Endothelial cell (in vitro differentiated cells): ENCODE results near the gene SMARCC1. TPM values are rescaled to one million over a fixed set of nuclear protein-coding genes. Genes with fewer than 3 reads are reported as not detected.

Experiments used
- DNase-seq: peaks from one replicate; pipeline ENCODE4 v3.0.0; 2021; ENCODE audit warnings: low spot score
- H3K27ac Mint-ChIP-seq: one replicate; pipeline ENCODE4 v1.8.0; 2021; ENCODE audit warnings: mixed read lengths, inconsistent platforms; ENCODE audit not compliant: unreplicated experiment
- H3K27me3 Mint-ChIP-seq: one replicate; pipeline ENCODE4 v1.8.0; 2021; ENCODE audit warnings: mild to moderate bottlenecking, moderate library complexity, mixed read lengths, inconsistent platforms; ENCODE audit not compliant: unreplicated experiment
- H3K36me3 Mint-ChIP-seq: one replicate; pipeline ENCODE4 v1.8.0; 2021; ENCODE audit warnings: mild to moderate bottlenecking, low read depth, mixed read lengths, inconsistent platforms; ENCODE audit not compliant: unreplicated experiment
- H3K4me1 Mint-ChIP-seq: one replicate; pipeline ENCODE4 v1.8.0; 2021; ENCODE audit warnings: mild to moderate bottlenecking, mixed read lengths, inconsistent platforms; ENCODE audit not compliant: unreplicated experiment
- H3K4me3 Mint-ChIP-seq: one replicate; pipeline ENCODE4 v1.8.0; 2021; ENCODE audit warnings: mild to moderate bottlenecking, mixed read lengths, inconsistent platforms; ENCODE audit not compliant: unreplicated experiment
- H3K9me3 Mint-ChIP-seq: one replicate; pipeline ENCODE4 v1.8.0; 2021; ENCODE audit warnings: mixed read lengths, inconsistent platforms; ENCODE audit not compliant: unreplicated experiment
- CTCF ChIP-seq: fragments of 200-600 bp; sonication (generic); IDR thresholded peaks from one replicate; pipeline ENCODE4 v1.5.0; 2021; ENCODE audit warnings: antibody characterized with exemption; ENCODE audit not compliant: unreplicated experiment
- total RNA-seq: library from RNA; stranded (reverse); fragmentation: NEBNext Ultra II Directional; extraction: Animal tissue kit (Norgen Biotek cat#: 25700); gene quantifications from one replicate; pipeline ENCODE4 v1.2.1, GENCODE V29; 2021; ENCODE audit not compliant: unreplicated experiment

Gene SMARCC1
- total RNA-seq, 1 donor from 2014 or later, result 138 TPM

GRCh38 chr3:47579875-47580274, 201.8 kb downstream of the SMARCC1 start:
- Mint-ChIP-seq H3K27me3 (peaks cover 20% of the 10 kb centered on the region), H3K27ac (no peak overlapping the region), H3K9me3 (no peaks in the 10 kb centered on the region), H3K4me3 (peak overlapping the region; percentile 39), H3K36me3 (peaks cover 10% of the 10 kb centered on the region), H3K4me1 (no peaks in the 10 kb centered on the region)
- no peak for TF ChIP-seq CTCF
- DNase-seq, result no peak

- peaks cover 10% of the 10 kb centered on the region for H3K36me3 Mint-ChIP-seq
- H3K4me1 Mint-ChIP-seq, result no peaks in the 10 kb centered on the region
- H3K27me3 Mint-ChIP-seq, result peaks cover 20% of the 10 kb centered on the region
- H3K27ac Mint-ChIP-seq, result no peak within 1 kb of the TSS
- no peaks in the 10 kb centered on the region for H3K9me3 Mint-ChIP-seq
- peak within 1 kb of the TSS; percentile 69 for H3K4me3 Mint-ChIP-seq
- DNase-seq, result peak; percentile 35
- TF ChIP-seq CTCF, result no peak
Observed at GRCh38 chr3:47578691-47579632, 202.7 kb downstream of the SMARCC1 start, which contains the start of gene CSPG5. Gene CSPG5, minus strand, starts transcription at chr3:47578865. Its CDS starts 172 bp downstream, at chr3:47578693.

GRCh38 chr3:47578119-47578632, 203.5 kb downstream of the SMARCC1 start:
- Mint-ChIP-seq H3K9me3 (no peaks in the 10 kb centered on the region), H3K4me1 (no peaks in the 10 kb centered on the region), H3K27ac (no peak overlapping the region), H3K4me3 (peak overlapping the region; percentile 69), H3K27me3 (peaks cover 21% of the 10 kb centered on the region), H3K36me3 (peaks cover 10% of the 10 kb centered on the region)
- no peak for TF ChIP-seq CTCF
- DNase-seq, result peak; percentile 28

GRCh38 chr3:47577583-47578118, 204.0 kb downstream of the SMARCC1 start:
- DNase-seq, result peak; percentile 15
- peaks cover 24% of the 10 kb centered on the region for H3K27me3 Mint-ChIP-seq
- H3K4me3 Mint-ChIP-seq, result peak overlapping the region; percentile 69
- H3K27ac Mint-ChIP-seq, result no peak overlapping the region
- peaks cover 10% of the 10 kb centered on the region for H3K36me3 Mint-ChIP-seq
- no peaks in the 10 kb centered on the region for H3K9me3 Mint-ChIP-seq
- no peak for TF ChIP-seq CTCF
- no peaks in the 10 kb centered on the region for H3K4me1 Mint-ChIP-seq
